Tibial artery (tissue), 4 donors: ENCODE data around the gene TMEM63C.
"Not testable (repeated sequence)": the region's sequence is repeated elsewhere in the genome, so short reads cannot be mapped to it uniquely, and the experiment has no call there.

ENCODE experiments used
- DNase-seq, 2 donors: peaks; one replicate each; pipeline ENCODE4 v3.0.0-alpha.2; 2019
- H3K27ac ChIP-seq, 2 donors: fragments of 200-600 bp; sonication (generic) in 1 of 2; 1 replicate in 1 of 2; 2 replicates in 1 of 2; pipeline ENCODE4 v1.5.1; 2018 to 2019; ENCODE audit warnings: mild to moderate bottlenecking in 1 of 2
- H3K27me3 ChIP-seq, 2 donors: fragments of 200-600 bp; sonication (generic) in 1 of 2; one replicate each; pipeline versions ENCODE4 v1.5.1 to v1.6.0; 2016 to 2019
- H3K36me3 ChIP-seq, 3 donors: fragments of 200-600 bp; sonication (generic) in 2 of 3; one replicate each; pipeline ENCODE4 v1.5.1; 2016 to 2019; ENCODE audit warnings: mild to moderate bottlenecking in 2 of 3
- H3K4me1 ChIP-seq, 4 donors: fragments of 200-600 bp; sonication (generic) in 2 of 4; 1 replicate in 3 of 4; 2 replicates in 1 of 4; pipeline ENCODE4 v1.5.1; 2016 to 2019
- H3K4me3 ChIP-seq, 2 donors: fragments of 200-600 bp; sonication (generic) in 1 of 2; 1 replicate in 1 of 2; 2 replicates in 1 of 2; pipeline ENCODE4 v1.5.1; 2018 to 2019; ENCODE audit warnings: mild to moderate bottlenecking in 2 of 2
- H3K9me3 ChIP-seq, 3 donors: fragments of 200-600 bp; sonication (generic) in 1 of 3; one replicate each; pipeline ENCODE4 v1.5.1; 2016 to 2019
- intact Hi-C: fragments of 100-400 bp; cut with DNase I; formaldehyde crosslinking; loops from one replicate; pipeline ENCODE4 v1.15.0; 2023; ENCODE audit warnings: low total_unique reads
- TF ChIP-seq, protein P1 (sequence below), 2 experiments: fragments of 200-600 bp in 1 of 2; fragments of 450-650 bp in 1 of 2; IDR thresholded peaks; one replicate each; pipeline ENCODE4 v1.5.1; 2017 to 2019; ENCODE audit warnings: antibody characterized with exemption in 2 of 2, mild to moderate bottlenecking in 1 of 2, moderate library complexity in 1 of 2

The TMEM63C gene

DNA sequence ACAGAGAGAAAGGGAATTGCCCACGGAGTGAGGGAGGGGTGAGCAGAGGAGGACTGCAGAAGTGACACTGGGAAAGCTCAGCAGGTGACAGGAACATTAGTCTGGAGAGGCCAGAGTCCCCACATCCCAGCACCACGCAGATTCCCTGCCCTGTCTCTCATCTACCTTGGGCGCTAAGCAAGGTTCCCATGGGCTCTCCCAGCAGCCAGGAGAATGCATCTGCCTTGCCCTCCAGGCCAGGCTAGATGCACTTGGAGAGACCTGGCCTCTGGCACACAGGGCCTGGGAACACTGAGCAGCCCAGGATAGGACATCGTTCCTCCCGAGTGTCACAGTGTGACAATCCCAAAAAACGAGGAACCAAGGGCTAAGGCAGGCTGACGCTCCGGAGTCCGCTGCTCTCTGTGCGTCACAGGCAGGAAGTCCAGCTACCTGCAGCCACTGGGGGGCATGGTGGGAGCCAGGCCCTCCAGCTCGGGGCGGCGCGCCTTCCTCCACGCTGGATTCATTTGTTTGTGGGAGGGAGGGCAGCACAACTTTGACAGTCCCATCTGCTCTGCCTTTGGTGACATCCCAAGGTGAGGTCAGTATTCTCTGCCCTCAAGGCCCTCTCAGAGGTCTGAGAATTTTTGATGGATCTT, 94.8 kb downstream of the TMEM63C start:
- Histone ChIP-seq H3K27ac (no peak overlapping the region), H3K4me3 (no peak overlapping the region), H3K4me1 (no peaks in the 10 kb centered on the region), H3K36me3 (peaks cover 38 to 66% (median 40%) of the 10 kb centered on the region in 3 donors), H3K9me3 (peaks cover 0 to 4% (median 0%) of the 10 kb centered on the region in 3 donors), H3K27me3 (peaks cover 0 to 13% of the 10 kb centered on the region in 2 donors)
- intact Hi-C loops = loop anchor here (10.0 kb wide), 1 partner anchor 1568 kb away; no protein-coding TSS in a partner anchor
- TF ChIP-seq, protein P1, sequence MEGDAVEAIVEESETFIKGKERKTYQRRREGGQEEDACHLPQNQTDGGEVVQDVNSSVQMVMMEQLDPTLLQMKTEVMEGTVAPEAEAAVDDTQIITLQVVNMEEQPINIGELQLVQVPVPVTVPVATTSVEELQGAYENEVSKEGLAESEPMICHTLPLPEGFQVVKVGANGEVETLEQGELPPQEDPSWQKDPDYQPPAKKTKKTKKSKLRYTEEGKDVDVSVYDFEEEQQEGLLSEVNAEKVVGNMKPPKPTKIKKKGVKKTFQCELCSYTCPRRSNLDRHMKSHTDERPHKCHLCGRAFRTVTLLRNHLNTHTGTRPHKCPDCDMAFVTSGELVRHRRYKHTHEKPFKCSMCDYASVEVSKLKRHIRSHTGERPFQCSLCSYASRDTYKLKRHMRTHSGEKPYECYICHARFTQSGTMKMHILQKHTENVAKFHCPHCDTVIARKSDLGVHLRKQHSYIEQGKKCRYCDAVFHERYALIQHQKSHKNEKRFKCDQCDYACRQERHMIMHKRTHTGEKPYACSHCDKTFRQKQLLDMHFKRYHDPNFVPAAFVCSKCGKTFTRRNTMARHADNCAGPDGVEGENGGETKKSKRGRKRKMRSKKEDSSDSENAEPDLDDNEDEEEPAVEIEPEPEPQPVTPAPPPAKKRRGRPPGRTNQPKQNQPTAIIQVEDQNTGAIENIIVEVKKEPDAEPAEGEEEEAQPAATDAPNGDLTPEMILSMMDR (IDR thresholded peaks at IDR 0.05) = no peak
- DNase-seq = no peak

DNA sequence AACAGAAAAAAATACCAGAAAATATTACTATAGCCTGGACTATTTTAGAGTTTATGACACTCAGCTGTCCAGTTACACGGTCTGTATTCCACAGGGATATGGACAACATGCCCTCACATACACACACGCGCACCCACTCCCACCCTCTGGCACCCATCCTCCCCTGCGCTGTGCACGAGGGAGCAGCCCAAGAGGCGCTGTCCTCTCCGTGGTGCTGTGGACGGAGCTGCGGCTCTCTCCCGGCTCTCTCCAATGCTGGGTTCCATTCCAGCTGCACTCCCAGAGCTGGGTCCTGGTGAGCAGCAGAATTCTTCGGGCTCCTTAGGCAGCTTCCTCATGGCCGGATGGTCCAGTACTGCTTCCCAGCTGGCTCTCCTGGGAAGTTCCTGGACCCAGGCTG, 95.4 kb downstream of the TMEM63C start:
- DNase-seq = no peak
- no peak overlapping the region for H3K27ac ChIP-seq
- no peak overlapping the region for H3K4me3 ChIP-seq
- TF ChIP-seq, protein P1 (IDR thresholded peaks at IDR 0.05) = no peak
- no peaks in the 10 kb centered on the region for H3K4me1 ChIP-seq
- H3K9me3 ChIP-seq = peaks cover 0 to 4% (median 0%) of the 10 kb centered on the region in 3 donors
- peaks cover 42 to 72% (median 45%) of the 10 kb centered on the region in 3 donors for H3K36me3 ChIP-seq
- peaks cover 0 to 8% of the 10 kb centered on the region in 2 donors for H3K27me3 ChIP-seq
- intact Hi-C loops = loop anchor here (10.0 kb wide), 1 partner anchor 1568 kb away; no protein-coding TSS in a partner anchor

DNA sequence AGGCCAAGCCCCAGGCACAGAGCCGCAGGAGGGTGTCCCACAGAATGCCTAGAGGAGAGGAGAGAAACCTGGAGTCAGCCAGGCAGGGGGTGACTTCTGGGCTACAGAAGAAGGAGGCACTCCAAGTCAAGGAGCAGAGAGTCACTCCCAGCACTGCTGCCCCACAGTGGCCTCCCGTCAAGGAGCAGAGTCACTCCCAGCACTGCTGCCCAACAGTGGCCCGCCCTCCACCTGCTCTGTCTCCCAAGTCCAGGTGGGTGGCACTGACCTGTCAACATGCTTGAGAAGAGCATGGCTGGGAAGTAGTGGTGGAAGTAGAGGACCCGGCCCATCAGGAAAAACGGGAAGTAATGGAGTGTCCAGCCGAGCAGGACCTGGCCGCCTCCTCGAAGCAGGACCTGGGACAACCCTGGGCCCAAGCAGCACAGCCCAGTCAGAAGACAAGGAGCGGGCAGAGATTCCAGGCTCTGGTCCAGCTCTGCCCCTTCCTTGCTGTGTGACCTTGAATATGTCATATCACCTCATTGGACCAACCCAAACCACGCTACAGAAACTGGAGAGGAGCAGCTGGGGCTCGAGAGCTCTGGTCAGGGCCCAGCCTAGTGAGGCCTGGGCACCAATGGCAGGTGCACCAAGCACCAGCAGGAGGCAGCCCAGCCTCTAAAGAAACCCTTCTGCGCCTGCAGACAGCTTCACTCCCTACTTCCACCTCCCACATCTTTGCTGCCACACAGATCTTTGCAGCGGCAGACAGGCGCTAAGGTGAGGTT, 97.0 kb downstream of the TMEM63C start:
- Histone ChIP-seq H3K4me1 (no peaks in the 10 kb centered on the region), H3K27me3 (no peaks in the 10 kb centered on the region), H3K36me3 (peaks cover 57 to 89% (median 59%) of the 10 kb centered on the region in 3 donors), H3K9me3 (peaks cover 0 to 4% (median 0%) of the 10 kb centered on the region in 3 donors), H3K27ac (no peak overlapping the region), H3K4me3 (no peak overlapping the region)
- intact Hi-C loops = loop anchor here (10.0 kb wide), 1 partner anchor 1566 kb away; no protein-coding TSS in a partner anchor
- TF ChIP-seq, protein P1 (IDR thresholded peaks at IDR 0.05) = no peak
- DNase-seq = no peak

DNA sequence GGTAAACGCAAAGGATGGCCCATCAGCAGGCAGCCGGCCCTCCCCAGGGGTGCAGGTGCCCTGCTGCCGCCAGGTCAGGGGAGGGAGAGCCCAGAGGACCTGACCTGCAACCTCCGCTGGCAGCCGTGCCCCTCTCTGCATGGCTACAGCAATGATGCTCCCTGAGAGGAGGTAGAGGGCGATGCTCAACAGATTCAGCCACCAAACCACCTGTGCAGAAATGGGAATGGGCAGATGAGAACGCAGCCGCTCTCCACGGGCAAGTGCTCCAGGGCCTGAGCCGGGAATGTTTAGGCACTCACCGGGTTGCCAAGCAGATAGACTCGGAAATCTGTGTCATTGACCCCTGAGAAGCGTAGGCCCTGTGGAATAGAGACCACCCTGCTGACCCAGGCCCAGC, 98.1 kb downstream of the TMEM63C start:
- no peaks in the 10 kb centered on the region for H3K4me1 ChIP-seq
- TF ChIP-seq, protein P1 (IDR thresholded peaks at IDR 0.05) = no peak
- intact Hi-C loops = loop anchor here (10.0 kb wide), 1 partner anchor 1565 kb away; no protein-coding TSS in a partner anchor
- H3K36me3 ChIP-seq = peaks cover 68 to 99% (median 70%) of the 10 kb centered on the region in 3 donors
- H3K9me3 ChIP-seq = no peaks in the 10 kb centered on the region
- no peaks in the 10 kb centered on the region for H3K27me3 ChIP-seq
- H3K4me3 ChIP-seq = no peak overlapping the region
- H3K27ac ChIP-seq = no peak overlapping the region
- no peak for DNase-seq

DNA sequence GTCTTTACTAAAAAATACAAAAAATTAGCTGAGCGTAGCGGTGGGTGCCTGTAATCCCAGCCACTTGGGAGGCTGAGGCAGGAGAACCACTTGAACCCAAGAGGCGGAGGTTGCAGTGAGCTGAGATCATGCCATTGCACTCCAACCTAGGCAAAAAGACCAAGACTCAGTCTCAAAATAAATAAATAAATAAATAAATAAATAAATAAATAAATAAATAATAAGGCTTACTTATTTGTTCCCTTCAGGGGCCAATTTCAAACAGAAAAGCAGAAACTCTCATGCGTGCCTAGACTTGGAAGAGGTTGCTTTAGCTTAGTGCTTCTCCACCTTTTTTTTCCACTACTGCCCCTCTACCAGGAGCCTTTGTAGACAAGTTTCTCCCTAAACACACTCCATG, 99.3 kb downstream of the TMEM63C start:
- DNase-seq = peak in 1 of 2 donors; percentile 16
- H3K4me1 ChIP-seq, H3K27ac ChIP-seq, H3K4me3 ChIP-seq, H3K9me3 ChIP-seq, intact Hi-C loops, H3K27me3 ChIP-seq: not testable (repeated sequence)
- H3K36me3 ChIP-seq = peaks cover 78 to 100% (median 82%) of the 10 kb centered on the region in 3 donors
